ENCODE measurements around the gene SLC50A1.
A peak's percentile ranks its signal among the peaks of the same experiment; 100 is the strongest.

The SLC50A1 gene

DNA sequence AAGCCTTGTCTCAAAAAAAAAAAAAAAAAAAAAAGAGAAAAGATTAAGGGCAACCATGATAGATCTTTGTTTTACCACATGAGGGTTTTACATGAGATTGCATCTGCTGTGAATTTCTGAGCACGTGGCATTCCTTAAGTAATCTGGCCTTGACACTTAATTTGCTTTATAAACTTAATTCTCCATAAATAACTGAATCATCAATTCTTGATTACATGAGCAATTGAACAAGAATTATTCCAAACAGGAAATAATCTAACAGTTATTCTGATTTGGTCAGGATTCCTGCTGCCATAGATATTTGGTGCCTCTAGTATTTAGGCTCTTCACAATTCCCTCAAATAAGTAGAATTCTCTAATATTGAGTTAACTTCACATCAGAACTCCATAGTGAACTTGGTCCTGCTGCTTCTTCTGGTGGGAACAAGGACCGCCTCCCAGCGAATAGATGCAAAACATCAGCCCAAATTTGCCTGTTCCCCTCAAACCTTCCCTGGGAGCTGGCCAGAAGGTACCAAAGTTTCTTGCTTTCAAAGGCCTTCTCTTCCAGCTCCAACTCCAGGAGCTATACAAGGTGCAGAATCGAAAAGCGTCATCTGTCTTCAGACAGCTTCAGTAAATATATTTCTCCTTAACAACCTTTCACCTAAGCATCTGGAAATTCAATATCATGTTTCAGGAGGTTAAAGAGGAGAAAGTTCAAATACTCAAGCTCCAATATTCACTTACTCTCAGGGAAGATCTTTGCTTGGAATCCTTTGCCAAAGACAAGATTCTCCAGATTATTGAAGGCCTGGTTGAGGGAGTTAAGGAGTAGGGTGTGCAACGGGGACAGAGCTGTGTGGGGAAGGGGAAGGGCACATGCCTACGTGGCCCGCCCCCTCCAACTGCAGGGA lies 36.4 kb downstream of the SLC50A1 start:
- H3K4me3 ChIP-seq, result peak overlapping the region; percentile 86
- no peak for TF ChIP-seq CTCF (IDR thresholded peaks at IDR 0.05)
- H3K27ac ChIP-seq, result peak overlapping the region; percentile 95 to 96
- peak; percentile 41 for DNase-seq (ENCODE audit: low spot score)

DNA sequence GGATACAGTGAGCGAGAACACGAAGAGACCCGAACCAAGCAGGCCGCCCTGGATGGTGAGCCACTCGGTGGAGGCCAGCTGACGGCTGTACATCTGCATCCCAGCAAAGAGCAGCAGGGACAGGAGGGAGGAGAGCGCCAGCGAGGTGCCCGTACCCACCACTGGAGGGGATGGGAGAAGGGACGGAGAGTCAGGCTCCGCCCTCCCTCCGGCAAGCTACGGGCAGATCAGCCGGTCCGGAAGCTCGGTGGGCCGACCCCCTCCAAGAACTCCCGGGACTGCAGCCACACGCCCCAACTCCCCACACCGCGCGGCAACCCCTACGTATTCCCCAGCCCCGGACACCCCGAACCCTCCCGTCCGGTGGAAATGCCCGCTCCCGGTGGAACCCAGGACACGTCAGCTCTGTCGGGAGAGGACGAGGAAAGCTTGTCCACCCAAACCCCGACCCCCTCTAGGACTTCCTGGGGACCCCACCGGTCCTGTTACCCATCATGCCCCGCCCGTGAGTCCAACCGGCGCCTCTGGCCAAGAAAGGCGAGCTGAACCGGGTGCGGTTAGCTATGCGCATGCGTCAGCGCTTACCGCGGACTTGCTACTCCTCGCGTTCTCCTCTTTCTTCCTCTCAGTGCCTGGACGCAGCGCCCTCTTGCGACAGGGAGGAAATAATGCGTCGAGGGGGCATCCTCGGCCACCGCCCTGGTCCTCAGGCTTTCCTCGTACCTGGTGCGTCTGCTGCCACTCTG lies 37.3 kb downstream of the SLC50A1 start, which contains the start of gene KRTCAP2:
Gene KRTCAP2, minus strand, starts transcription at position 573 of the 746 bp plus-strand sequence. Its CDS starts 80 bp downstream, at position 493.
- H3K27ac ChIP-seq, result peak within 1 kb of the TSS; percentile 95 to 96

DNA sequence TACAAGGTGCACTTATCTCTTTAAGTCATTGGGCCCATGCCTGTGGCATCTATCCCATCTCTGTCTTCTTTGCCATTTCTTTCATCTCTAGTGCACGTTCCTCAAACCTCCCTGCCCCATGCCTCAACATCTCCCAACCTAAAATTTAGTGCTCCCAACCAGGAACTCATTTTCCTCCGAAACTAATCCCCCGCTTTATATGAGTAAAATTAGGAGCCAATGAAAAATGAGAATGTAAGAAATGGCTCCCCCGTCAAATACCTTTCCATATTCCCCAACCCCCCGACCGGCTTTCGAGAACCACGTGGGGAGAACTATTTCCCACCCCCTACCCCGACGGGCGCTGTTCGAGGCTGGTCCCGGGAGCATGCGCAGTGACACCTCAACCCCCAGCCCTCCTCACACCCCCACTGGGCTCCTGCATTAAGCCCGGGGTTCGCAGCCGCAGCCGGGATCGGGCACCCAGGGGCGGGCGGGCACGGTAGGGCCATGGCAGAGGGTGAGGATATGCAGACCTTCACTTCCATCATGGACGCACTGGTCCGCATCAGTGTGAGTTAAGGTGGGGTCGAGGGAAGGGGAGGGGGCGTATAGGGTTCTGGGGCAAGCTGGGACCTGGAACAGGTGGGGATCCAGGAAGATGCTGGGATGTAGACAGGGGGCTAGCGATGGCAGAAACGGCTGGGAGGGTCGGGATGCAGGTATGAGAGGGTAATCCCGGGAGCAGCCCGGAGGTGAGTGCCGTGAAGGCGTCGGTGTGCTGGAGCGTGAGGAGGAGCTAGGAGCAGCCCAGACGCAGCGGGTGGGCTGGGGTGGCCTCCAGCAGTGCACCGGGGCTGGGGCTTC lies 38.0 kb downstream of the SLC50A1 start, which contains the start of gene TRIM46:
Gene TRIM46, plus strand, starts transcription at position 372 of the 846 bp plus-strand sequence. Its CDS starts 118 bp downstream, at position 490.
- peak; percentile 75 for DNase-seq (ENCODE audit: low spot score)
- peak; percentile 5 for TF ChIP-seq CTCF (IDR thresholded peaks at IDR 0.05)
- peak within 1 kb of the TSS; percentile 95 to 96 for H3K27ac ChIP-seq
- H3K4me3 ChIP-seq, result peak within 1 kb of the TSS; percentile 86

More for the DNA sequence above, 37.3 kb downstream of the SLC50A1 start, which contains the start of gene KRTCAP2:
- peak; percentile 91 for TF ChIP-seq CTCF (IDR thresholded peaks at IDR 0.05)
- H3K4me3 ChIP-seq, result peak within 1 kb of the TSS; percentile 86
- peak; percentile 96 for DNase-seq (ENCODE audit: low spot score)

DNA sequence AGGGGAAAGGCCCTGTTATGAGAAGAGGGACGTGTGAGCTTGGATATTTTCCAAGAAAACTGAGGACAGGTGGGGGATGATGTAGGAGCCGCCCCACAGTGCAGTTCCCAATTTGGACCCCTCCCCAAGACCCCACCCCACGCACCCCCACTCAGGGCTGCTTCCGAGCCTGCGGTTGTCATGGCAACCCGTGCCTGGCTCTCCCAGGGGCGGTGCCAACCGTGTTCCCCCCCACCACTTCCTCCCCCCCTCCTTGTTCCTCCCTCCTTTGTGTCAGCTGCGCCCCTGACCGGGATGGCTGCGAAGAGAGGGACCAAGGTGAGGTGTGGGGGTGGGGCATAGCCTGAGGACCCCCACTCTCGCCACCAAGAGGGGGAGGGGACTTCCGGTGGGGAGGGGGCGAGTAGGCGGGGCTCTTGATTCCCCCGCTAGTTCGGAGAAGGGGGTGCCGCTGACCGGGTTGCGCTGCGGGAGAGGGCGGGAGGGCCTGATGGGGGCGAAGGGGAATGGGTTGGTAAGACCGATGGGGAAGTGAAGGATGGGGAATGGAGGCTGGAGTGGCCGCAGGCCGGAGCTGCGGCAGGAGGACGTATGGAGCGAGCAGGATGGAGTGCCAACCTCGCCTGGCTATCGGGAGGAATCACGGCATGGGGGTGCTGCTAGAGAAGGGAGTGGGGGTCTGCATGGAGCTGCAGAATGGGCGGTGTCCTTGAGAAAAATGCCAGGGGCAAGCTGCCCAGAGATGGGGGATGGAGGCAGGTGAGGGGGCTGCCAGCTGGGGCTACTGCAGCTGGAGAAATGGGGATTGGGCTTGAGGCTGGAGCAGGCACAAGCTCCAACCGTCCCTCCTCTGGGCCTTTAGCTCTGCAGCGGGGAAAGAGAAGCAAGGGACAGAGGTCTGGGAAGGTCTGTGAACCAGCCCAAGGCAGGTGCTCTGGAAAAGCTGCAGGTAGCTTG lies 39.0 kb downstream of the SLC50A1 start:
- H3K27ac ChIP-seq, result peak overlapping the region; percentile 15 to 95

DNA sequence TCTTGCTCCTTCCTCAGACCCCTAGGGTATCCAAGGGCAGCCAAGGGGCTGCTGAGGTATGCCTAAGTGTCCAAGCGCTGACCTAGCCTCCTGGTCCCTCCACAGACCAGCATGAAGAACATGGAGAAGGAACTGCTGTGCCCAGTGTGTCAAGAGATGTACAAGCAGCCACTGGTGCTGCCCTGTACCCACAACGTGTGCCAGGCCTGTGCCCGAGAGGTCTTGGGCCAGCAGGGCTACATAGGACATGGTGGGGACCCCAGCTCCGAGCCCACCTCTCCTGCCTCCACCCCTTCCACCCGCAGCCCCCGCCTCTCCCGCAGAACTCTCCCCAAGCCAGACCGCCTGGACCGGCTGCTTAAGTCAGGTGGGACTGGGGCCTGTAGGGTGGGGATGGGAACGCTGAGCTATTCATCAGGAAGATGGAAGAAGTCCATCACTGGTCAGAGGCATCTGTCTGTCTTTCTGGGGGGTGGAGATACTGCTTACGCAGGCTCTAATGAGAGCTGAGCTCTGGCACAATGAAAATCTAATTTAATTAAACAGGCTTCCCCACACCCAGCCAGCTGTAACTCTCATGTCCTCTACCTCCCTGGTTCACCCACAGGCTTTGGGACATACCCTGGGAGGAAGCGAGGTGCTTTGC lies 39.8 kb downstream of the SLC50A1 start:
- no peak for TF ChIP-seq CTCF (IDR thresholded peaks at IDR 0.05)
- DNase-seq (ENCODE audit: low spot score), result peak; percentile 75
- Histone ChIP-seq H3K4me3 (no peak overlapping the region), H3K27ac (peak overlapping the region in 1 of 2 donors; percentile 95)

More for the DNA sequence above, 39.0 kb downstream of the SLC50A1 start:
- TF ChIP-seq CTCF (IDR thresholded peaks at IDR 0.05), result no peak
- DNase-seq (ENCODE audit: low spot score), result peak; percentile 74
- H3K4me3 ChIP-seq, result peak overlapping the region; percentile 86
